ENCODE data around the gene GID8.

Gene GID8

DNA sequence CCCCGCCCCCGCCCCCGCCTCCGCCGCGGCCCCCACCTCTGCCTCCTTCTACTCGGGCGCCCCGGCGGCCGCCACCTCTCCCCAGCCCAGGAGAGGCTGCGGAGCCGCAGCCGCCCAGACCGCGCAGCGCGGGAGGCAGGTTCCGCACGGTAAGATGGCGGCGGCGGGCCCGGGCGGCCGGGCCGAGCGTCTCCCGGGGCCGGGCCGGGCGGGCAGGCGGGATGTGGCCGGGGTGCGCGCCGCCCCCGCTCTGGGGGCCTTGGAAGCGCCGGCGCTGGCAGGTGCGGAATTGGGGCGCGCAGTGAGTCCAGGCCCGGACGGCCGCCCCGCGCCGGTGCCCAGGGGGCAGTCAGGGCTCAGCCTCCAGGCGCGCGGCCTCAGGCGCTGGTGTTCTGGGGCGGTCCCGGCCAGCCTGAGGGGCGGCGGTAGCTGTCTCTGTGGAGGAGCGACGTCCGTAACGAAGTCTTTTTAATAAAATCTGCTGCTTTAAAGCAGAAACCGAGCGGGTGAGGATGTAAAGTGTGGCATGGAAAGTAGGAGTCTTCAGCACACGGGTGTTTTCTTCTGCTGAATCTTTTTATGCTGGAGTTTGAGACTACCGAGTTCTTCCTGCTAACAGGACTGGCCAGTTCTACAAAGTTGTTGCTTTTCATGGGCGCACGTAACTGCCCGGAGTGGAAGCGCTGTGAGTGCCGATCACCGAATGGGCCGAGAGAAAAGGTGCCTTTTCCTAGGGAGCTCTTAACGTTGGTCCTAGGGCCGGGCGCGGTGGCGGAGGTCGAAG lies at the start of gene GID8:
GID8 (plus strand) TSS at position 43 of the 784 bp plus-strand sequence. CDS start 3,356 bp downstream, outside the sequence.
- DNase-seq, result peak; percentile 38

DNA sequence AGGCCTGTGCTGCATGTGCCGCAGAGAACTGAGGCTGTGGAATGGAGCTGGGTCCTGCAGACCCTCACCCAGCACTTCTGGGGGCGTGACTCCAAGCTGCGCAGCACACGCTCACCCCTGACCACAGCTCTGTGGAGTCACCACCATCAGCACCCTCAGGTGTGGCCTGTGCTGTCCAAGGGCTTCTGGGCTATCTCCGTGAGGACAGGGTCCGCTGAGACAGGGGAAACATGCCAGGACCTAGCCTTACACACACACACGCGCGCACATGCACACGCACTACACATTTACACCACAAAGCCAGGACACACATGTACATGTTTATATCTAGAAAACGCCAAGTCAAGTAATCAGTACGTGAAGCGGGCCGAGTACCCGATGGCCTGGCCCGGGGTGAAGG lies 49.5 kb upstream of the GID8 start:
- no peak for DNase-seq

DNA sequence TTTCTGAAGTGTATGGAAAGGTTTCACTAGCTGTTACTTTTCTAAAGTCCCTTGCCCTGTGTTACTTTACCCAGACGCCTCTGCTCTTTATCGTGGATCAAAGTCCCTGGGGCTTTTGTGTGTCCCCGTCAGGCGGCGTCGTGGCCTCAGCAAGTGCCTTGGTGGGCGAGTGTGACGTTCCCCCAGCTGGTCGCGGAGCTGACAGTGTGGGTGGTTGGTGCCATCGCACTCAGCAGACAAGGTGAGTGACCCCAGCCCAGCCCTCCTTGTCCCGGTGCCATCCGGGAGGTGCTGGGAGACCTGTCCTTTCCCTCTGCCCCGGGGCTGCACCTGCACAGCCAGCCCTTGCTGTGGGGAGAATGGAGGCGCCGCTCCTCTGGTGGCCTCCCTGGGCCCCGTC lies 49.0 kb upstream of the GID8 start:
- DNase-seq, result no peak

DNA sequence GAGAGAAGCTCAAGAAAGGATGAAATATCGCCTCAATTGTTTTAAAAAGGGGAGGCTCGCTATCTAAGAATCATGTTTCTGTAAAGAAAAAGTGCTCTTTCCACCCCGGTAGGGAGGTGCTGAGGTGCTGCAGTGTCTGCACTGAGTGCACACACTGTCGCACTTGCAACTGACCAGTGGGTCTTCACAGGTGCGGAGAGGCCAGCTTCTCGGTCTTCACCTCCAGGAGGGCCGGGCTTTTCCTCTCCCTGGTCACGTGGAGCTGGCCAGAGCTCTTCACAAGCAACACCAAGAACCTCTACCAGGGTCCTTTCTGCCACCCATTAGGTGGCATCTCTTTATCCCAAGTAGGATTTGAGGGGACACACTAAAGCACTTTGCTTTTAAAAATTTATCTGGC lies 48.5 kb upstream of the GID8 start:
- no peak for DNase-seq

DNA sequence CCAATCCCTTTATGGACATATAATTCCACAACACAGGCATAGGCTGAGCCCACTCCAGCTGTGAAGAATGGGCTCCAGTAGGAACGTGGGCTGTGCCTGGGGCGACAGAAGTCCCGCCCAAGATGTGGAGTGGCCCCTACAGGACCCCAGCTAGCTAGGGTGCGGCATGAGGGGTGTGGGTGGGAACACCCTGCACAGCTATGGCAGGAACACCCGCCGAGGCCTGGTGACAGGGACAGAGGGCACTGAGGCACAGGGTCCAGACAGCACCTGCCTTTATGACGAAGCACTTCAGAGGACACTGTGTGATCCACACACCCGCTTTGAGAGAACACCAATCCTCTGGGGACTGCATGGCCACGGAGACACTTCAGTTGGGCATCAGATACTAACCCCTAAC lies 48.1 kb upstream of the GID8 start:
- DNase-seq, result no peak

DNA sequence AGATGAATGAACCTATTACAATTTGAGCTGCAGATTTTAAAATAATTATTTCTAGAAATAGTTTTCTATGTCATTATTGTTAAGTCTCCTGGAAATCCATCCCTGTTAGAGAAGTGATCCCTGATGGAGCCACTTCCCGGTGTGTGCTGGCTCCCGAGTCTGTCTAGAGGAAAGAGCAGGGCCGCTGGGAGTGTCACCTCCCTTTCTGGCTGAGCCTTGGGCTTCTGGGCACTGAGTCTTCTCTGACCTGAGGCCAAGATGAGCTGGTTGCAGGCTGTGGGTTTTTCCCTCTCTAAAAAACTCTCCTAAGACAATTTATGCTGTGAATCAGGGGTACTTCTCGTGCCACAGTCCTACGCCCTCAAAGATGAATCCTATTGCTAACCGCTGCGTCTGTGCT lies 47.5 kb upstream of the GID8 start:
- no peak for DNase-seq

DNA sequence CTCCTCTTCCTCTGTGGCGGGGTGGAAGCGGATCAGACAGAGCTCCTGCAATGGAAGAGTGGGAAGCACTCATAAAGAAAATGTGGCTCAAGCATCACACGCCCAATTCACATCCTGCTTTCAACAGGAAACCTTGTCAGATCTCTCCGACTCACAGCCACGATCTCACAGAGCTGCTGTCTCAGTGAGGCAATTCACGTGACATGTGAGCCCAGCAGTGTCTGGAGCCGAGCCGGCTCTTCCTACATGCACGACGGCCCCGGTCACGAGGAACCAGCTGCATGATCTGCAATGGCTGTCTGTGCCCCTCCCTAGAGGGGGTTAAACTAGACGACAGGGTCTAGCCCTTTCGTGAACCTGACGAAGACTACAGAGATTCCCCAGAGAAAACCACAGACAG lies 46.8 kb upstream of the GID8 start:
- no peak for DNase-seq

DNA sequence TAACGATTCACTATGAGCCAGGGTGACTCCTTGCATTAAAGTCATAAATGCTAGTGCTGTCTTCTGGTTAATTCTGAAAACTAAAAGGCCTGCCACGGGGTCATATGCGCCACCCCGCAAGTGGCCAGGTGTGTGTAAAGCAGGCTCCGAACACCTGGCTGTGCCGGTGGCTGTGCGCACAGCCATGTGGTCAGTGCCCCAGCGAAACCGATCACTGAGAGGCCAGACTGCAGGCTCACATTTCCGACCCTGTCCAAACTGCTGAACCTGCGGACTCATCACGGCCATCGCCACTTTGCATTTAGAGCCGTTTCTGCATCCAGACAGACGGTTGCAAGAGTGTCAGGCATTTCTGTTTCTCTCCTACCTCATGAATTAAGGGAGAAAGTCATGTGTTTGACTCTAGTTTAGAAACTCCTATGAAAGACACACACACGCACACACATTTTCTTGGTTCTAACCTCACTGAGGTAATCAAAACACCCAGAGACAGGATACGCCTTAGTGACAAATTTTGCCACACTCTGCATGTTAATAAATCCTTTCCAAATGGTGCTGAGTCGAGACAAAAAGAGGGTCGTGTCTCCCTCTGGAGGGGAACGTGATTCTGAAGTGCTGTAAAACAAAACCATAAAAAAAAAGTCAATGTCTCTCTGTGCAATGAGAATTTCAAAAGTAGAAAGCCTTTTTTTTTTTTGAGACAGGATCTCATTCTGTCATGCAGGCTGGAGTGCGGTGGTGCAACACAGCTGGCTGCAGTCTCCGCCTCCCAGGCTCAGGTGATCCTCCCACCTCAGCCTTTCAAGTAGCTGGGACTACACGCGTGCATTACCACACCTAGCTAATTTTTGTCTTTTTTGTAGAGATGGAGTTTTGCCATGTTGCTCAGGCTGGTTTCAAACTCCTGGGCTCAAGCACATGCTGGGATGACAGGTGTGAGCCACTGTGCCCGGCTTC lies 45.3 kb upstream of the GID8 start:
- no peak for DNase-seq

DNA sequence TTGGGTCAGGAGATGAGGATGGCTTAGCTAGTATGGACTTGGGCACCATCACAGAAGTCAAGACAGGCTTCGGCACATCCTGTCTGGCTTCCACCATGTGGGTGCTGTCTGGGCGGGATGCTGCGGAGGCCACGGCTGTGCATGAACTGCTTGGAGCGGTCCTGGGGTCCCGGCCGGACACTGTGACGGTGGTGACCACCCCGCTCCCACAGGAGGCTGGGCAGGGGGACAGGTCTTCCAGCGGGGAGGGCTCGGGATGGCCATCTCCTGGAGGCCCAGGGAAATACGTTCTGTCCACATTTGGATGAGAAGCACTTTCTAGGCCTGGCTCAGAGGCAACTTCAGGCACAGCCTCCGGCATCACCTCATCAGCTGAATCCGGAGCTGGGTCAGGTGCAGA lies 44.2 kb upstream of the GID8 start:
- DNase-seq, result no peak

DNA sequence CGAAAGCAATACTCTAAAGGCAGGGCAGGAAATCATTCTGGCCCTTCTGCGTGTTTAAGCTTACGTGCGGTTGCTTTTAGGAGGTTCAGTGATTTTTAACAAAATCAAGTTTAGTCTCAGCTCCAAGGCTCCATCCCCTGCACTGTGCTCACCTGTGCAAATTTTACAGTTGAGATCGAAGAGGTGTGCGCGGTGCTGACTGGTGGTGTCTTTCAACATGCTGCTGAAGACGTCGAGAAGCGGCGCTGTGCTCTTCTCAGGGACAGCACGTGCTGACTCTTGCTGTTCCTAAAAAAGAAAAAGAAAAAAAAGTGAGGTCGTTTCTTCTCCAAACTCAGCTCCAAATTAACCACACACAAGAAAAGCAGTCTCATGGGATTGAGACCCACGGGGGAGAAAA lies 43.7 kb upstream of the GID8 start:
- DNase-seq, result no peak

DNA sequence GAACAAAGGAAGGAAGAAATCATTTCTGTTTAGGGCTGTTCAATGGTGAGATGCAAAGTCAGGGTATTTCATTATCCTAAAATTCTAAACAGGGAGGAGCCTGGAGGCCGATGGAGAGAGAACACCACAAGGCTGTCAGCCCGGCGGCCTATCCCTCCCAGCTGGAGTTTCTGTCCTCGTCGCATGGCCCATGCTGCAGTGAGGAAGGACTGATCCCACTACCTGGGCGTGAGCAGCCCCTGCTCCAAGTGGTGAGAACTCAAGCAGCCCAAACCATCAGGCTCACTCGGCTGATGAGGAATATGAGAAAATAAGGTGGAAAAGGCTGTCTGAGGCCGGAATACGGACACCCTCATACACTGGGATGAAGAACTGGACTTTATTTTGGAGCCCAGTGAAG lies 42.4 kb upstream of the GID8 start:
- no peak for DNase-seq

DNA sequence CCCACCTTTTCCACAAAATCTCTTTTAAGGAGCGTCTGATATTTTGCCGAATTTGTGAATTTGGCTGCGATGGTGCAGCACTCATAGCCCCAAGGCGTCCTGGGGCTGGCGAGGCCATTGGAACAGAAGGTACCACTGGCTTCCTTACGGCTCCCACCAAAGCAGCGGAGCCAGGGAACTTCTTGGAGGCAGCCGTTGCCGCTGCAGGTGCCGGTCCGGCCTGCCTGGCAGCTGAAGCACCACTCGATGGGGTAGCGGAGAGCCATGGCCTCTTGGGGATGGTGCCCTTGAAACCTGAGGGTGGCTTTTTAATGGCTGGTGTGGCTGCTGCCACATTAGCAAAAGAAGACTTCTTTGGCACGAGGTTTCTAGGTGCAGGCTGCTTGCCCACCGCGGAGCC lies 41.4 kb upstream of the GID8 start:
- DNase-seq, result no peak

DNA sequence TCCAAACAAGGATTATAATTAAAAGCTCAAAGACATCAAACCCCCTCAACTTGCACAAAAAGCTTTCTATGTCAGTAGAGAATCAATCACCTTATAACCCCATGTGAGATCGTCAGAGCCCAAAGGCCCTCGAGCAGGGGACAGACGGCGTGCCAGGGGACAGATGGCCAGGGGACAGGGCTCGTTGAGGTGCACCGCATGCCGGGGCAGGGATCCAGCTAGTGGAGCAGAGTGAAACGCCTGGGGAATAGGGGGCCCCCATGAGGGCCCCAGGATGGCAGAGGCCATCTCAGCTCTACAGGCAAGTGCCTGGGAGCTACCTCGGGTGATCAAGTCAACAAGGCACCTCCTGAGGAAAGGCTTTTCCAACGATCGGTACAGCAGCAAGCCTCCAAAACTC lies 40.3 kb upstream of the GID8 start:
- DNase-seq, result no peak

DNA sequence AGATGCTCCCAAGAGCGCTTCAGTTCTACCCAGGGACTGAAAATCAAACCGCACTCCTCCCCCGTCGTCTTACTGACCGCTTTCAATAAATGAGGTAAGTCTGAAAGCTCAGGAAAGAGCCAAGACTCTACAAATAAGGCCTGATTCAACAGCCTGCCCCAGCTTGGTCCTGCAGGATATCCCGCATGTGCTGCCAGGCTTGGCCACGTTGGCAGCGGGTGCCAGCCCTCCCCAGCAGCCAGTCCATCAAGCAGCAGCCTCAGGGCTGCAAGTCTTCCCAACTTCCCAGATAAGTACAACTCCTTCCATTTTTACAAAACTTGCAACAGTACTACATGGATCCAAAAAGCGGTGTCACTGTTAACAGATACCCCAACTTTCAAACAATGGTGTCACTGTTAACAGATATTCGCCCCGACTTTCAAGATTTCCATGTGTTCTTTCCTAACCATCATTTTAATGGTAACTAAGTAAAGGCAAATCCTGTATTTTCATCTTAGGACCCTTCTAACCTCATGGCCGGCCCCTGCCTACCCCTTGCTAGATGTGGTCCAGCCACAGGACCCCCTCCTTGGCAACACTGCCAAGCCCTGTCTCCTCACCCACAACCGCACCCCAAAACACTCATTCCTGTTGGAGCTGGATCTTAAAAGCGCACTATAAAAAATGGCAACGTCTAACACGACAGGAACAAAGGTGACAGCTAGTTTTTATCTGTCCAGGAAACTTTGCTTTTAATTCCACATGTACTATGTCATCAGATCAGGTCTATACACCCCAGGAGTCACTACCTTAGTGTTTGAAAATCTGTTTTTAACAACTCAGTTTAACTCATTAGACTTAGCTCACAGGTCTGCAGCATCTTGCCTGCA lies 39.6 kb upstream of the GID8 start:
- DNase-seq, result no peak

DNA sequence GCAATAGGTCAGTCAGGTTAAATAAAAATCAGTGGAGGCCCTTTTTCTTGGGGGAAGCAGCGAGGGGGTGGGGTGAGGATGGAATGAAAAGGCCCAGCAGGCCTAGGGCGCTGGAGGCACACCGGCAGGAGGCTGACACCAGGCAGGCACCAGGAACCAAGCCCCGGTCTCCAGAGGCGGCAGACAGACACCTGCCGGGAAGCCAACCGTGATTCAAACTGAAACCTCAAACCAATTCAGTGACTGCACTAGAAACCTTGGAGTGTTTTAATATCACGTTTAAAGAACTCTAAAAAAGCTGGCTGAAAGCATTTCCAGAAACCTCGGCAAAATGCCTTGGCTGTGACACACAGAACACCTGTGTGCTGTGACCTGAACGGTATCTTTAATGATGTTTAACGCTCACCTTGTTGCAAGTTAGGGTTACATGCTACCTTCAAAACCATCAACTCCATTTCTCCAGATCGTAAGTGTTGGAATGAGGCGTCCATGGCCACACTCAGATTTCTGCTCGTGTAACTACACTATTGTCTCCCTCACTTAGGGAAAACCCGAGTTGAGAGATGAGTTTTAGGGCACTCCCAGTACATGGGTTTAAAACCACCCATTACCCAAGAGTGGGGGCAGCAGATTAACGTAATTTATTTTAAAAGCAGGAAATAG lies 38.8 kb upstream of the GID8 start:
- DNase-seq, result peak; percentile 28

DNA sequence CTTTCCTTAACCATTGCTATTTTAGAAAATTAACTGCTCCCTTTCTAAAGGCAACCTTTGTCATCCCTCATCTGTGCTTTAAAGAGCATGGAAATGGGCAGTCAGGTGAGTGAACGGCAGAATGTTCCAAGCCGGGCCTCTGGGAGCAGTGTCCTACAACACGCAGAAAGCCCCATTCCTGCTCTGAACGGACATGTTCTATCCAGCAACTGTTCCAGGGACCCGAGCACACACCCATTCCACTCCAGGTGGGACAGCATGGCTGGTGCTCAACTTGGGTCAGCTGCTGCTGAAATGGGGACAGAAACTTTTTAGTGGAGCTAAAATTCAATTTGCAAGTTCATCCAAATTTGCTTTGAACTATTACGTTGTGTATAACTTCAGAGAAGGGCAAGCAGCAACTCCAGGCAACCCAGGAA lies 38.3 kb upstream of the GID8 start:
- DNase-seq, result no peak

DNA sequence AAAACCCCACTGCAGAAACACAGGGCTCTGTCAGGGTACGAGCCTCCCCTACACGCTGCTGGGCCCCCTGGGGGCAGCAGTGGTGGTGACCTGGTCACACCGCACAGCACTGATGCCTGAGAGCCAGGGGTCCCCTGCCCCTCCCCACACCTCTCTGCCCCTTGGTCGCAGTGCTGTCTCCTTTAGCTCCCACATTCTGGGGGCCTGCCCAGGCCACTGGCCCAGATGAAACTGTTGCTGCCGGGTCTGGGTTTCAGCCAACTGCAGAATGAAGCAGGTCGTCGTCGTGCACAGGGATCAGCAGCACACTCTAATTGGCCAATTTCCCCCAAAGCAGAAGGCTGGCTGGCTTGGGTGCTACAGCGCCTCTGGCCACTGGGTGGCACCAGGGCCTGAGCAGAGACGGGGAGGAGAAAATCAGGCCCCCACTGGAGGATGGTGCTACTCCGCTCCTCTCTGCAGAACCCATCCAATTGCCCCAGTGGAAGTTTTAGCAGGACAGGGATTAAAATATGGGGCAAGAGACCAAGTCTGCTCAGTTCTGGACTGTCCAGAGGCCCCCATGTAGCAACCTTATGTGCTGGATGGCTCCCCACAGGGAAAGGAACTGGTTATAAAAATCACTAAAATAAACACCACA lies 37.8 kb upstream of the GID8 start:
- peak; percentile 66 for DNase-seq

DNA sequence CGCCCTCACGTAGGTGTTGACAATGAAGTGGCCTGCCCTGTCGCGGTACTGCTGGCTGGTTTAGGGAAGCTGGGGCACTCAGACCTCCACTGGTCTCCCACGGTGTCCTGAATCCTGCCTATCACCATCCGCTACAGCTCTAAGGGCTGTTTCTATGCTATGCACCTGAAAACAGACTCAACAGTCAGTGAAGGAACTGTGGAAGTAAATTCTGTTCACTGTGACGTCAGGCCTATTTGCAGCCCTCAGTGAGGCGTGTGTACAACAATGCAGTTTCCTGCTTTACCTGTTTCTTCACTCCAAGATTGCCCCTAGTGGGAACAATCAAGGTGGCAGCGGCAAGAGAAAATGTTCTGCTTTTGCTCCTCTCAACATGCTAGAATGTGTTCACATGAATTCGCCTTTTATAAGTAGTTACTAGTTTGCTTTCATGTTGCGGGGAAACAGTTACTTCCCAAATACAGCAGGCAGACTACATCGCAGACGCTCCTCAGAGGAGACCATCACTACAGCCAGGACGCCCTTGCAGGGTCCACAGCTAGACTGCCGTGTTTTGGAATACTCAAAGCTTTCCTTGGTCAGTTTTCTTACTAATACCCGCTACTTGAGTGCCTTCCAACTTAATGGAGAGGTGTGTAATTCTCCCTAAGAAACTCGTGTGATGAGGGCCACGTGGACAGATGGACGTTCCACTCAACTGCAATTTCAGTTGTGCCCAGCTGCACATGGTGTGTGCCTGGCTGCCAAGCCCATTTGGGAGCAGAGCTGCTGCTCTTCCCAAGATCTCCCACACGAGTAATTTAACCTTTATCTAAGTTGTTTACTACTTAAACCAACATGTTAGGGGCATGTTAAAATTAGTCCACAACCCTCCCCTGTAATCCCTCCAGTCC lies 37.0 kb upstream of the GID8 start:
- no peak for DNase-seq

DNA sequence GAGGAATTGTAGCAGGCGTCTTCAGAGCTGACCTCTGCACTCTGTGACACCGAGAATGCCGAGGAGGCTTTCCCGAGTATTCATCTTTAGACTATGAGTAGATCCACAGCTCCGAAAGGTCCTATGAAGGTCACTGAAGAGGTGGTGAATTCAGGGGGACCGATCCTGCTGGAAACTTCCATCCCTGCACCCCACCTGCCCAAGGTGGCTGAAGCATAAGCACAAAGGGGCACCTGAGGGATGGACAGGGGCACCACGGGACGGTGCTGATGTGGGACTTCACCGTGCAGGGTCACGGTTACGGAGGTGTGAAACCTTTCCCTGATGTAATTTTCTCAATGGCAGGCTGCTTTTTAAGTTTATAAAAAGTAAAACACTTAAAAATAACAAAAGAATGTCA lies 36.1 kb upstream of the GID8 start:
- DNase-seq, result no peak

DNA sequence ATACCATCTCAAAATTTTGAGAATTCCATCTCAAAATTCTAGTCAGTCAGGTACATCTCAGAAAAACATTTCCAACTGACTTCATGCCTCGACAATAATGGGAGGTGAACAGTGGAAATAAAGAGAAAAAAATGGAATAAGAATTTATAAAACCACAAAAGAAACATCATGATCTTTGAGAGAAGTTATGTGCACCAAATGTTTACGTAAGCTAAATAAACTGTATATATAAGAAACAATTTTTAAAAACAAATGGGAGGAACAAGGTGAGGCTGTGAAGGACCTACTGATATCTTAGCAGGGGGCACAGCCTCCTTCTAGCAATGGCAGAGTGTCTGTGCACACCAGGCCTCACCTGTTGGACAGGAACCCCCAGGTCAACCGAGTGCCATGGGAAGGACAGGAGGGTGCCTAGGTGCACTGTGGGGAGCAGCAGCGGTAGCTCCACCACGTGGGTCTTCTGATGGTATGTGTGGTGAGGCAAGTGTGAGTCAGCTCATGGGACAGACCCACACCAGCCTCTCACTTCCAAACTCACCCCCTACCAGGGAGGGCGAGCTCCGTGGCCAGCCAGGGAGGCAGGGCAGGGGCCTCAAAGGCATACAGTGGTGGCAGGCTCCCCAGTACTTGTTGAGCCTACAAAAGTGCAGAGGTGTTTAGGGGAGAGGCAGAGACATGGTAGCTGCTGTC lies 34.9 kb upstream of the GID8 start:
- DNase-seq, result no peak
